IPS DF 19.7 (cell line): ENCODE data around the gene LBX2.

Source experiments
- DNase-seq: peaks from one replicate; pipeline ENCODE4 v3.0.0-alpha.2; 2013; ENCODE audit warnings: low read depth, low spot score

The LBX2 gene

GRCh38 chr2:74457549-74458131 lies 41.8 kb downstream of the LBX2 start:
- no peak for DNase-seq

GRCh38 chr2:74457129-74457548 lies 42.3 kb downstream of the LBX2 start:
- DNase-seq: no peak

GRCh38 chr2:74454654-74455511 lies 44.5 kb downstream of the LBX2 start, which contains the start of gene INO80B:
TSS of gene INO80B (plus strand) at chr2:74455087. CDS start at chr2:74455117, 30 bp downstream.
- DNase-seq: no peak

- DNase-seq: no peak
Observed at GRCh38 chr2:74450570-74451190, 48.7 kb downstream of the LBX2 start.

GRCh38 chr2:74448771-74449170 lies 50.6 kb downstream of the LBX2 start:
- DNase-seq: no peak
